NCI-H748 (cell line): ENCODE measurements around the gene KPNB1.

Experiments
- DNase-seq: peaks from one replicate; lab custom pipeline; 2025; ENCODE audit not compliant: unreplicated experiment; lab: John Stamatoyannopoulos, UW

Gene KPNB1

GRCh38 chr17:47649153-47649971, at the start of gene KPNB1:
TSS of gene KPNB1 (plus strand) at chr17:47649919. CDS start at chr17:47650245, 326 bp downstream.
- DNase-seq = peak; percentile 100

- DNase-seq = no peak
These were observed 45.7 kb upstream of the KPNB1 start for GRCh38 chr17:47603830-47604597.

GRCh38 chr17:47604598-47604927, 45.2 kb upstream of the KPNB1 start:
- DNase-seq = peak; percentile 56

- DNase-seq = no peak
These were observed 44.7 kb upstream of the KPNB1 start for GRCh38 chr17:47605011-47605410.

DNA sequence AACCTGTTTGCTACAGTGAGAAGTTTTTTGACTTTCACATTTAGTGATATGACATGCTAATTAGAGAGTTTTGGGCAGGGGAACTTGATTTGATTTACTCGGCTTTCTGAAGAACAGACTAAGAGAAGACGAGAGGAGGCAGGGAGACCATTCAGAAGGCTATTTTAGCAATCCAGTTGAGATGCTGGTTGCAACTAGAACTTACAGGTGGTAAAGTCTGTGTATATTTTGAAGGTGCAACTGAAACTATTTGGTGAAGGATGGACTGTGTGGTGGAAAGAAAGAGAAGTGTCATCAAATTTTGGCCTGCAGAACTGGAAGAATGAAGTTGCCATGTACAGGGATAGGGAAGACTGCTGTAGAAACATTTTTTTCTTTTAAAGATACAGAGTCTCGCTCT, 42.2 kb upstream of the KPNB1 start:
- no peak for DNase-seq

DNA sequence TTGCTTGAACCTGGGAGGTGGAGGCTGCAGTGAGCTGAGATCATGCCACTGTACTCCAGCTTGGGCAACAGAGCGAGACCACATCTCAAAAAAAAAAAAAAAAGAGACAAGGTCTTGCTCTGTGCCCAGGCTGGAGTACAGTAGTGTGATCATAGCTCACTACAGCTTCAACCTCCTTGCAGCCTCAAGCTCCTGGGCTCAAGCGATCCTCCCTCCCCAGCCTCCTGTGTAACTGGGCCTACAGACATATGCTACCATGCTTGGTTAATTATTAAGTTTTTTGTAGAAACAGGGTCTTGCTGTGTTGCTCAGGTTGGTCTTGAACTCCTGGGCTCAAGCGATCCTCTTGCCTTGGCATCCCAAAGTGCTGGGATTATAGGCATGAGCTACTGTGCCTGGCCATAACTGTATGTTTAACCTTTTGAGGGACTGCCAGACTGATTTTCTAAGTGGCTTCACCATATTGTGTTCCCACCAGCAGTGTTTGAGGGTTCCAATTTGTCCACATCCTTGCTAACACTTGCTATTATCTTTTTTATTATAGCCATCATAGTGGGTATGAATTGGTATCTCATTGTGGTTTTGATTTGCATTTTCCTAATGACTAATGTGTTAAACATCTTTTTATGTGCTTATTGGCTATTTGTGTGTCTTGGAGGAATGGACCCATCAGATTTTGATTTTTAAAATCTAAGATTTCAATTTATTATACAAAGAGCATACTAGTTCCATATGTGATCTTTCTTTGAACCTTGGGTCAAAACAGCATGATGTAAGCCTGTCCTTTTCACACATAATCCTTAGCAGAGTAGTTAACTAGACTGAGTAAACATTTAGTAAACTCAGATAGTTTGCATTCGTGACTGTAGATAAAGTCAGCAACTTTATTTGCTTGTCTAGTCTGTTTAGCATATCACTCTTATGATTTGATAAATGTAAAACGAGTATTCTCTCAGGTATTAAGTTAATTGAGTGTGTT, 38.1 kb upstream of the KPNB1 start:
- DNase-seq = no peak

DNA sequence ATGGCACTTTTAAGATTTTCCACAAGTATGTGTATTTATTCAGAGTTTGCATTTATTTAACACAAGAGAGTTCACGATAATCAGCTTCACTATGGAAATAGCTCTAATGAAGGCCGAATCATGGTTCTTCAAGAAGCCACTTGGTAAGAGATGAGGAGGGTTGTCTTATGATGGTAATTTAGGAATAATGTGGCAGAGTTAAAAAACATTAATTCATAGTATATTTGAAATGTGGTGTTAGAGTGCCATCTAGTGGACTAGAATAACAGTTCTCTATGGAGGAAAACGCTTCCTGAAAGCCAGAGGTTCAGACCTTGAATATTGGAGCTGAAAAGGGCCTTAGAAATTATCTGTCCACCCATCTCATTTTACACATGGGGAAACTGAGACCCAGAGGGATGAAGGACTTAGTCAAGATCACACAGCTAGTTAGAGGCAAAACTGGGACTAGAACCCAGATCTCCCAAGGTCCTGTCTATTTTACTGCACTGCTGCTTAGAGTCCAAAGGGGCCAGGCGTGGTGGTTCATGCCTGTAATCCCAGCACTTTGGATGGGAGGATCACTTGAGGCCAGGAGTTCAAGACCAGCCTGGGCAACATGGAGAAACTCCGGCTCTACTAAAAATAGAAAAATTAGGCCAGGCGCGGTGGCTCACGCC, 33.8 kb upstream of the KPNB1 start:
- peak; percentile 43 for DNase-seq

GRCh38 chr17:47618410-47618809, 31.3 kb upstream of the KPNB1 start:
- no peak for DNase-seq

DNA sequence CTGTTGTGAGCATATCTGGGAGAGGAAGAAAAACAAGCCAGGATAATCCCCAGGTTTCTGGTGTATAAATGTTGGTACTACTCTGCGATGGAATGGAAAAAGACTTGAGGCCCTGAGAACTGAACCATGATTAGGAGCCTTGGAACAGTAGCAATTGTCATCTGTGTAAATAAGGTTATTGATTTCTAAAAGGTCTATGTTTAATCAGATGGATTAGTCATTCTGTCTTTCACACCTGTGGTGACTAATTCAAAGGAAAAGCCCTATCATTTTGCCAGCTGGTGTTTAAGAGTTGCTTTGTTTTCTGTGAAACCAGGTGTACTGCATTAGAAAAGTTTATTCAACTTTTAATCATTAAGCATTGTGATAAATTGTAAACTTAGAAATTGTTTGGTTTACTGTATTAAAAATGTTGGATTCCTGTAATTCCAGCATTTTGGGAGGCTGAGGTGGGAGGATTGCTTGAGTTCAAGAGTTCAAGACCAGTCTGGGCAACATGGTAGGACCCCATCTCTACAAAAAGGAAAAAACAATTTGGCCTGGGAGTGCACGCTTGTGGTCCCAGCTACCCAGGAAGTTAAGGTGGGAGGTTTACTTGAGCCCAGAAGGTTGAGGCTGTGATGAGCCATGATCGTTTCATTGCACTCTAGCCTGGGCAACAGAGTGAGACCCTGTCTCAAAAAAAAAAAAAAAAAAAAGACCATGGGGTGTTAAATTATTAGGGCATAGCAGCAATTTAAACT, 29.0 kb upstream of the KPNB1 start:
- DNase-seq = peak; percentile 81

- no peak for DNase-seq
These were observed 28.2 kb upstream of the KPNB1 start for GRCh38 chr17:47621293-47622179.

DNA sequence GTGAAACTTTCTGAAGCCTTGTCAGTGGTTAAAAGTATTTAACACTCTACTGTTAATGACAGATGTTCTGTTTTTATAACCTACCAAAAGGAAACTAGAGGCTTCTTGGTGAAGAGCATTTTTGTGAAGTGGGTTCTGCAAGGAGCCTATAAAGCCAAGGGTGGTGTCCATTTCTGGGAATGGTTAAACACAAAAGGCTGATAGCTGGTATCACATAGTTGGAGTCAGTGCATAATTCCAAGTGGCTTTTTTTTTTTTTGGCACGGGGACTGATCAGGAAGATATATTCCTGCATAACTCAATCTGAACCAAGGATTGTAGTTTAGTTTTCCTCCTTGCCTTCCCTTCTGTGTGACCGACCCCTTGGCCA, 27.6 kb upstream of the KPNB1 start:
- DNase-seq = no peak

DNA sequence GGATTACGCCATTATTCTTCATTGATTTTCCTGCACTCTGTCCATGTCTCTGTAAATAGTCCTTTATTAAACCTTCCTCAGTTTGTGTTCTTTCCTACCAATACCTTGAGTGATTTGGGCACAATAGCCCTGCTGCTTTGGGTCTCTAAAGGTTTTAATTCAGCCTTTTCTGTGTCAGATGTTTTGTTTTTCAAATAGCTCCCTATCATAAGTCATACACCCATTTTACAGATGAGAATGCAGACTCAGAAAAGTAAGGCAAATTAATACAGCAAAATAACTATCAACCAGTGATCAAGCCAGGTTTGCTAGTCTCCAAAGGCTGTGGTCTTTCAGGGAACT, 25.0 kb upstream of the KPNB1 start:
- DNase-seq = no peak

- DNase-seq = no peak
These were observed 21.6 kb upstream of the KPNB1 start for GRCh38 chr17:47628014-47628566.

DNA sequence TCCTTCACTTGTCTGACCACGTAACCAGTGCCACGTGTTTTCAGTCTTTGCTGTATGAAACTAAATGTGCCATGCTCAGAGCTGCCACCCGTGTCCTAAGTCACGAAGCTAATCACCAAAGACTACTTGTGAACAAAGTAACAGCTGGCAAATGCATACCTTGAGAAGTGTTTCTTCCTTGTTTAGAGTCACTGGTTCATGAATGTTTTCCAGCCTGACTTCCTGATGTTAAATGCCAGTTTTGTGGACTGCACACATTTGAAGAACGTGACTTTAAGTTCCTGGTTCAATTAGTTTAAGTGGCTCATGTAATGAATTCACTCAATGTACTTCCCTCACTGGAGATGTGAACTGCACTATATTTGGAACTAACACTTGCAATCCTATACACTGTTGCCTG, 19.9 kb upstream of the KPNB1 start:
- DNase-seq = no peak

- DNase-seq = no peak
These were observed 19.1 kb upstream of the KPNB1 start for GRCh38 chr17:47630614-47631013.

DNA sequence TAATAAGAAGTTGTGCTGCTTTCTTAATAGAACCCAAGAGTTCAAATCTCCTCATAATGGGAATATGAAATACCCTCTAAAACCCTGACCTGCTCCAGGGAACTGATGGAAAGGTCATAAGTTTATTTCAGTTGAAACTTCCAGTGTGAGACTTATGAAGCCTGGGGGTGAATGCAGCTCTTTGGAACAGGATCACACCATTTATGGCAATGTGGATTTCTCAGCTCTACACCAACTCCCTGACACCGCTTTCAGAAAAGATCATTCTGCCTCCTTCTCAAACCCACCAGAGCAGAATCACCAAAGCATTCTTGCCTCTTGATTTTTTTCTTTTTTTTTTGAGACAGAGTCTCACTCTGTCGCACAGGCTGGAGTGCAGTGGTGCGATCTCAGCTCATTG, 16.7 kb upstream of the KPNB1 start:
- DNase-seq = no peak

- DNase-seq = no peak
These were observed 15.7 kb upstream of the KPNB1 start for GRCh38 chr17:47633996-47634395.

DNA sequence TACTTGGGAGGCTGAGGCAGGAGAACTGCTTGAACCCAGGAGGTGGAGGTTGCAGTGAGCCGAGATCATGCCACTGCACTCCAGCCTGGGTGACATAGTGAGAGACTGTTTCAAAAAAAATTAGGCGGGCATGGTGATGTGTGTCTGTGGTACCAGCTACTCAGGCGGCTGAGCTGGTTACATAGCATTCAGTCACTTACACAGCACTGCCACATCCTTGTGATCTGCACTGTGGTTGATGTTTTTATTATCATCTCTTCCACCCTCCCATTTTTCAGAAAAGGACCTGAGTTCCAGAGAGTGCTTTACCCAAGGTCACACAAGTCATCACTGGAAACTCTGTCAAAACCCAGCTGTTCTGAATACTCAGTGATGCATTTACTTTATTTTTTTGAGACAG, 14.8 kb upstream of the KPNB1 start:
- no peak for DNase-seq

DNA sequence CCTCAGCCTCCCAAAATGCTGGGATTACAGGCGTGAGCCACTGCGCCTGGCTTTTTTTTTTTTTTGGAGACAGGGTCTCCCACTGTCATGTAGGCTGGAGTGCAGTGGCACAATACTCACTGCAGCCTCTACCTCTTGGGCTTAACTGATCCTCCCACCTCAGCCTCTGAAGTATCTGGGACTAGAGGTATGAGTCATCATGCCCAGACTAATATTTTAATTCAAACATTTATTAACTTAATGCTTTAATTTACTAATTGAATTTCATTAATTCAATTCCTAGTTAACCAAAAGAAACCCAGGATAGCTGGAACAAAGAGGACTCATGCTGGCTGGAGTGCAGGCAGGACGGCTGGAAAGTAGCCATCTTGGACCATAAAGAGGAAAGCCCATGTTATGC, 14.0 kb upstream of the KPNB1 start:
- no peak for DNase-seq
